DMS153 treated with DMSO at 0.1 percent for 48 hours (cell line): ENCODE measurements around the gene FYTTD1.

Experiments used
- DNase-seq: peaks from one replicate; lab custom pipeline; 2025; ENCODE audit not compliant: unreplicated experiment; lab: John Stamatoyannopoulos, UW

The FYTTD1 gene

DNA sequence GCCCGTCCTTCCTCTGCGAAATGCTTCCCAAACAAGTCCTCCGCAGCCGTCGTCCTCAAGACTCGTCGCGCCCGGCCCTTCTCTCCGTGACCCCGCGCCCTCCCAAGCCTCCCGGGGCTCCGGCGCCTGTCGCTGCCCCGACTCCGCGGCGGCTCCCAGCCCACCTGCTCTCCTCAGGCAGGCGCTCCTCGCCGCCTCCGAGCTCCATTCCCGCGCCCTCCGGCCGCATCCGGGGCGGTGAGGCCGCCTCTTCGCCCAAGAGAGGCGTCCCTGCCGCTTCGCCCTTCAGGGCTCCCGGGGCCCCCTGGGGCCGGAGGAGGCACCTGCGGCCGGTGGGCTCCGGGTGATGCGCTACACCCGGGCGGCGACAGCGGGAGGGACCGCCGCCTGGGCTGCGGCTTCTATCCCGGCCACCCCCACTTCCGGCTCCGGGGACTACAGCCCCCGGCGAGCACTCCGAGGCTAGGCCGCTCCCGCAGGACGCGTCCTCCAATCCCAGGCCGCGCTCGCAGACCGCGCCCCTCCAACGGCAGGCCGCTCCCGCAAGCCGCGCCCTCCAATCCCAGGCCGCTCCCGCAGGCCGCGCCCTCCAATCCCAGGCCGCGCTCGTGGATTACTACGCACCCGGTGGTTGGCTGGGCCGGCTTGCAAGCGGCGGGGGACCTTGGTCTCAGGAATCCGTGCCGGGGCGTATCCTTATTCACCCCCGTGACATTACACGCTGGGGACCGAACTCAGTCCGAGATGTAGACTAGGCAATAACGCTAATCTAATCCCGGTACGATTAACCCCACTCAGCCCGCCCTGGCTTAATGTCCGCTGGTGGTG is 13.0 kb upstream of the FYTTD1 start, which contains the start of gene RUBCN:
Gene RUBCN, minus strand, starts transcription at position 414 of the 828 bp plus-strand sequence. Its CDS starts 185 bp downstream, at position 229.
- peak; percentile 90 for DNase-seq

DNA sequence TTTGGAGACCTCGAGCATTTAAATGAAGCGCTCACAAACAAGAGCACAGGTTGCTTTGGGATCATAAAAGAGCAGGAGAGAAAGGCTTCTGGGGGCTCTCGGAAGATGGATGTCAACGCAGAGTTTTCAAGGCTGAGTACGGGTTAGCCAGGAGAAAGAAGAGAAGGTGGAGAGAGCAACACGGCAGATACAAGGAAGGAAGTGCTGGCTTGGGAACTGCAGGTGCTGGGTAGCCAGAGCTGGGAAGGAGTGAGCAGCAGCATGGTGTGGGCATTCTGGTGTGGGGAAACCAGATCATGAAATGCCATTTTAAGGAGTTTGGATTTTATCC is 12.4 kb upstream of the FYTTD1 start:
- no peak for DNase-seq

DNA sequence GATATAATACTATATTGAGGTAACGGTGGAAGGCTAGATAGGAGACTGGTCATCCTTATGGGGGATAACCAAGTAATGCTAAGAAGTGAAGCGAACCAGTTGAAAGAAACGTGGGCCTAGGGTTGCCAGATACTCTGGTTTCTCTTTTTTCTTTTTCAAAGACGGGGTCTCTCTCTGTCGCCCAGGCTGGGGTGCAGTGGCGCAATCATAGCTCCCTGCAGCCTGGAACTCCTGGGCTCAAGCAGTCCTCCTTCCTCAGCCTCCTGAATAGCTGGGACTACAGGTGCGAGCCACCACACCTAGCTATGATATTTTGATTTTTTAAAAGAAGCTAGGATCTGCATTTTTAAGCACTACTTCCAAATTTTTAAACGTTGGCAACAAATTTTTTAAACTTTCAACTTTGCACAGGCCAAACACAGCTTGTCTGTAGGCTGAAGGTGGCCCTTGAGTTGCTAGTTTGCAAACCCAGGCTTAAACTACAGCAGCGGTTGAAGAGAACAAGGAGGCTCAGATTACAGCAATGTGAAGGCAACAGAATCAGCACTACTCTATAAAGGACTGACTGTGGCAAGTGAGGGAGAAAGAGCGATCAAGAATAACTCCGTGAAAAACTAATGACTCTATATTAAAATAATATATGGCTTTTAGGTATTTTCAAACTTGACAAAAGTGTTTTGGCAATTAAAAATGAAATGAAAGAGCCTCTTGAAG is 11.8 kb upstream of the FYTTD1 start:
- DNase-seq = no peak

DNA sequence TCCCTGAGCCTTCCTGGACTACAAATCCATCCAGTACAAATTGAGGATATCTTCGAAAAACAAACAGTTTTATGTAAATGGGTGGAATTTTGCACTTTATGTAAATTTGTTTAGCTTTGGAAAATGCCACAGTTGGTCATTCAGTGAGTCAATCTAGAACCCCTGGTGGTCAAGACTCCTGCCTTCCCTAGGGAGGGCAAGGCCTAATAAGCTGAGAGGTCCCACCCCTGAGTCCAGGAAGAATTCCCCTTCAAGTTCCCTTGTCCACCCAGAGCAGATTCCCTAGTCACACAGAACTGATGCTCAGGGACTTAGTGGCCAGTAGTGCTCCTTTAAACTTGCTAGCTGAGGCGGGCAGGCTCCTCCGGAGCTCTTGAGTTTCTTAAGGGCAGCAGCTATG is 6.9 kb upstream of the FYTTD1 start:
- no peak for DNase-seq

DNA sequence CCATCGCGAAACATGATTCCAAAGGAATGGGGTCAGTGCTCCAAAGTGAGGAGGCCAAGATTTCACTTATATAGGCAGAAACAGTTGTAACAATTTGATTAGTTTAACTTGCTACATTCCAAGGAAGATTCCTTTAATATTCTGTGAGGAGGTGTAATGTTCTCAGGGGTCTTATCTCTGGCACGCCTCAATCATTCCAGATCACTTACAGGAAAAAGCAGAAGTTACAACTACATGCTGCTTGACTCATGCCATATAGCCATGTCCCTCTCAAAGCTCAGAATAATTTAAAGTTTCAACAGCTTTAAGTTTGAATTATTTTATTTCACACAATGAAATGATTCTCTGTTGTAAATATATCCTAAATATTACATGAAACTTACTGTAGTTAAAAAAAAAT is 3.5 kb upstream of the FYTTD1 start:
- DNase-seq = no peak

DNA sequence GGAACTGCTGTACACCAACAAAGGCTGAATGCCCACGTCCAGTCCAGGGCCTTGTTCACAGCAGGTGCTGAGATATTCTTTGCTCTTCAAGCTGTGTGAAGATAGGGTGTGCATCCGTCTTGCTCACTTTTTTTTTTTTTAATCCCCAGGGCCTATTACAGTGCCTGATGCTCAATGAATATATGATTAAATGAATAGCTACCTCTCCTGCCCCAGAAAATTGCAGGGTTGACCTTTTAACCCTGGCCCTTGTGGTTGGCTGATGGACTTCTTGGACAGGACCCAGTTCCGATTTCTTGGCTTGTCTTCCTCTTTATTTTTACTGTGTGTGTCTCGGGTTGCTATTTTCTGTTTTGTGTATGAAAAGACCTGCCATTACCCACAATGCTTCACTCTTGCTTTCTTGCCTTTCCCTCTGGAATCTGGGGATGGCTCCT is 2.9 kb upstream of the FYTTD1 start:
- DNase-seq = no peak

DNA sequence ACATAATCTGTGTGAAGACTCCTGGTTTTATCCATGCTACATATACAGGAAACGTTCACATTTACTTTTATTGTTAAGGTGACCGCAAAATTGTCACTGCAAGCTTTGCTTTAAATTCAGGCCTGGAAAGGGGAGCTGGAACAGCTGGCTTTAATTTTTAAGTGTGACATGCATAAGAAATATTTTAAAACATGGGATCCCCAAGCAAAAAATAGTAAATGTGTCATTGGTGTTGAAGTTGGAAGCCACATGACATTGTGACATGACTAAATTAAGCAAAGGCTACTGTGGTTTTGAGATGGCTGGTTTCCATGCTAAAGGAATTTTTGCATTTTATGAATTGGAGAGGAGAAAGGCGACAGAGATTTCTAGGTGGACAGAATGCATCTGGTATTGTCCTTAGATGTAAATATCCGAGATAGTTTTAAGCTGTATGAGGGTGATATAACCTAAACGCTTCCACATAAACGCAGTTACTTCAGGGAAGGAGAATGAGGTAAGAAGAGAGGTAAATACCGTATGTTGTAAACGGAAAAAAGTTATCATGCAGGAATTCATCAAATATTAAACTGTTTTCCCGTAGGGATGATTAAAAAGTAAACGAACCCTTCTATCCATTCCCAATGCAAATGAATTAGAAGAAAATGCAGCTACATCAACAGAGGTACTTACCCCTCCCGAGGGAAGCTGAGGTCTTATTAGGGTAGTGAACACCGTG is 927 bp upstream of the FYTTD1 start:
- DNase-seq = no peak

DNA sequence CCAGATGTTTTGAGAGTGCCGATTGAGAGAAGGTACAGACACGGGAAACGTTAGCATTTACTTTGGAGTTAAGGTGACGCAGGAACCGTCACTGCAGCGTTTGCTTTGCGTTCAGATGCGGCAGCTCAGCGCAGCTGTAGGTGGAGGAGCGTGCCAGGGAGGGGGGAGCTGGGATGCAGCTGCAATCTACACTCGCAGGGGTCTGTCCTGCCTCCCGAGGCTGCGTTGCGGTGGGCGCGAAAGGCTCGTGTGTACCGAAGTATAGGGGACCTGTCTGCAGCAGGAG is 425 bp upstream of the FYTTD1 start:
- DNase-seq = peak; percentile 48

DNA sequence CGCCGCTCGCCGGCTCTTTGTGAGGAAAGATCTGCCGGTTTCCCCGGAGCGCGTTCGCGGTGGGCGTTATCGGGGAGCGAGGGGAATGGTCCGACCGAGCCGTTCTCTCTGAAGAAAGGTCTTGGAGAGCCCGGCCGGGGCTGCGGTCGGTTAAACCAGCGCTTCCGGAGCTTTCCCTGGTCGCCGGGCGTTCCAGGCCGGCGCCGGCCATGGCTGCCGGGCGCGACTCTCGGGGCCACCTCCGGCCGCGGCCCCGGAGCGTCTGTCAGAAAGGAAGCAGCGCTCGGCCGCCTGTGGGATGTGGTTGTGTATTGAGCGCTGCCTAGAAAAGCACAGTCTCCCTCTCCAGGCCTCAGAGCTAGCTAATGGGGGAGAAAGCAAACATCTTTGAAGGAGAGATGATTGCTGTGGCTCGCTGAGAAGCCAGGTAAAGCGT is 731 bp downstream of the FYTTD1 start:
- no peak for DNase-seq

DNA sequence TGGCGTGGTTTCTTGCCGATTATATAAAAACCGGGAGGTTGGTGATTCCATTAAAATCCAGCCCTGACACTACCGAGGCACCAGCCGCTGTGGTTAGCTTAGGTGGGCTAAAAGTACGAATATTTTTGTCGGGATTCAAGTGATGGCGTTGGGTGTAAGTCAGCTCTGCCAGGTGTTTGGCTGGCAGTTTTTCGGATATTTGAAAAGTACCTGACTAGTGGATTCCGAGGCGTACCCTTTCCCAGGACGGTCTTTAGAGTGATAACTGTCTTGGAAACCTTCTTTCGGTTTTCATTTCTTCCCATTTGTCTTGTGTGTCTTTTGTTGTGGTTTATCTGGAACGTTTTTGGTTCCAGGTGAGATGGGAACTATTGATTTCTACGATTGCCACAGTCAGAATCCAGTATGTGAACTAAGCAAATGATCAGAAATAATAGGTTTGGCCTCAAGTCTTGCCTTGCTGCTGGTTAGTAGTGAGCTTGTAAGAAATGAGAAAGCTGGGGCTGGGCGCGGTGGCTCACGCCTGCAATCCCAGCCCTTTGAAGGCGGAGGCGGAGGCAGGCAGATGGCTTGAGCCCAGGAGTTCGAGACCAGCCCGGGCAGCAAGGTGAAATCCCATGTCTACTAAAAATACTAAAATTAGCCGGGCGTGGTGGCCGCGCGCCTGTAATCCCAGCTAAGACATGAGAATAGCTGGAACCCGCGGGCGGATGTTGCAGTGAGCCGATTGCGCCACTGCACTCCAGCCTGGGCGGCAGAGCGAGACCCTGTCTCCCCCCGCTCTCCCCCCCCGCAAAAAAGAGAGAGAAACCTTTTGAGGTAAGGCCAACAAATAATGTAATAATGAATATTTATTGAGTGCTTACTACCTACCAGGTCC is 1.4 kb downstream of the FYTTD1 start:
- DNase-seq = no peak

DNA sequence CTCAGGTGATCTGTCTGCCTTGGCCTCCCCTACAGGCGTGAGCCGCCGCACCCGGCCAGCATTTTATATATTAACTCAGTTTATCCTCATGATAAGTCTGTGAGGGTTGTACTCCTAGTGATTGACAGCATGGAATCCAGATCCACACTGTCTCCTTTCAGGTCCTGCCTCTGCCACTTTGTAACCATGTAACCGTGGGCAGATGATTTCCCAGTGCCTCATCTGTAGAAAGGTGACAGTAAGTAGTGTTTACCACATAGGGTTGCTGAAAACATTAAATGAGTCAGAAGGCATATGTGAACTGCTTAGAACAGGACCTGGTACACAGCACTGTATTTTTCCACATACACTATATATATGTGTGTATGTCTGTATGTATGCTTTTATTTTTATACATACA is 2.4 kb downstream of the FYTTD1 start:
- DNase-seq = no peak

DNA sequence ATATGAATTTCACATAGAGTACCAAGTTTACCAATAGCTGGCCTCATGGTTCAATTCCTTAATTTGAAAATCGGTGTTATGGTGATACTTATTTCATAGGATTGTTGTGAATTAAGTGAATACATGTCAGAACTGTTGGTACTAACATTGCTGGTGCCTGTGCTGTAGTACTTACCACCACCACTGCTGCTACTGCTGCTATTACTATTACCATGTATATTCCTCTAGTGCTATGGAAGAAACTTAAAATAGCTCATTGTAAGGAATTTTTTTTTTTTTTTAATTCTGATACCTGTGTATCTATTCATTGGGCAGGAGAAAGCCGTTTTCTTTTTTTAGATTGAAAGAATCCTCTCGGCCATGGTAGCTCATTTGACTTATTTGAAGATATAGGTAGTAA is 3.6 kb downstream of the FYTTD1 start:
- no peak for DNase-seq

DNA sequence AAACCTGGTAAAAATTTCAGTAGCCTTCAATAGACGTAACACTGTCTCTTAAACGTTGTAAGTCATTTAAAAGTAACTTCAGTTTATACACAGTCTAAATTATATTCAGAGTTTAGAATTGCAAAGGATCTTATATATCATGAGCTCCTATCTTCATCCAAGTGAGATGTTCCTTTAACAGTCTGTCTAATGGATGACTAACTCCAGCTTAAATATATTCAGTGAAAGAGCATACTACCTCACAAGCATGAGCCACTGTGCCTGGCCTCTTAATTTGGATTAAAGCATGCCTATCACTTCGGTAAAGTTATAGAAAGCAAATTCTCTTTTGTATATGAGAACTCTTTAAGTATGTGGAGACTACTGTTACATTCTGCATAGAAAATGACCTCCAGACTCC is 7.0 kb downstream of the FYTTD1 start:
- DNase-seq = no peak

DNA sequence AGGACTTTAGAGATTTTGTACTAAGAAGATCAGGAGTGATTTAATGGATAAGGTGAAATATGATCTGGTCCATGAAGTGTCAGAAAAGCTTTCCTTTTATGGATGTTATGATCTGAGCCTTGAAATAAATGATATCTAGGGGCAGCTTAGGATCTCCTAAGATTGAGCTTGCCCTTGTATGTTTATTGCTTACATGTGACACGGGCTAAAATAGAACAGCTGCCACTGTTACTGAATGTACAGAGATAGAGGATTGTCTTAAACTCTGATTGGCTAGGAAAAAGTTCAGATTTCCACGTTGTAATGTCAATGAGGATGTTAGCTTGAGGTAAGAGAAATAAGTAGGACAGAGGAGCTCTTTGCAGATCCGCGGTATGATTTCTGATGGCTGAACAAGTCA is 8.8 kb downstream of the FYTTD1 start:
- DNase-seq = no peak

DNA sequence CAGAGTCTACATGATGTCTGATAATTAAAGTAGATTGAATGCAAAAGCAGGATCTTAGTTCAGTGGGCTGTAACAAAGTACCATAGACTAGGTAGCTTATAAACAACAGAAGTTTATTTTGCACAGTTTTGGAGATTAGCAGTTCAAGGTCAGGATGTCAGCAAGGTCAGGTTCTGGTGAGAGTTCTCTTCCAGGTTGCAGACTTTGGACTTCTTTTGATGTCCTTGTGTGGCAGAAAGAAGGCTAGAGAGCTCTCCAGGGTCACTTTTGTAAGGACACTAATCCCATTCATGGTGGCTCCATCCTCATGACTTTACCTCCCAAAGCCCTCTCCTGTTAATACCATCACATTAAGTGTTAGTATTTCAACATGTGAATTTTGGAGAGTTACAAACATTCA is 12.1 kb downstream of the FYTTD1 start:
- no peak for DNase-seq

DNA sequence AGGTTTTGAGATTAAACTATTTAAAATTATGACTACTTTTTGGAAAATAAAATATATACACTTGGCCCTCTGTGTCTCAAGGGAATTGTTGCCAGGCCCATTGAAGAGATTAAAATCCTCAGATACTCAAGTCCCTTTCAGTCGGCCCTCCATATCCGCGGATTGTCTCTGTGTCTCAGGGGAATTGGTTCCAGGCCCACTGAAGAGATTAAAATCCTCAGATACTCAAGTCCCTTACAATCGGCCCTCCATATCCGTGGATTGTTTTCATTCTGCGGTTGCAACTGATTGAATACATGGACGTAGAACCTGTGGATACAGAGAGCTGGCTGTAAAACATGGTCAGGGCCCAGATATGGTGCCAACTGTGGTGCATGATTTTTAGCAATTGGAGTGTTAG is 25.6 kb downstream of the FYTTD1 start:
- DNase-seq = no peak

DNA sequence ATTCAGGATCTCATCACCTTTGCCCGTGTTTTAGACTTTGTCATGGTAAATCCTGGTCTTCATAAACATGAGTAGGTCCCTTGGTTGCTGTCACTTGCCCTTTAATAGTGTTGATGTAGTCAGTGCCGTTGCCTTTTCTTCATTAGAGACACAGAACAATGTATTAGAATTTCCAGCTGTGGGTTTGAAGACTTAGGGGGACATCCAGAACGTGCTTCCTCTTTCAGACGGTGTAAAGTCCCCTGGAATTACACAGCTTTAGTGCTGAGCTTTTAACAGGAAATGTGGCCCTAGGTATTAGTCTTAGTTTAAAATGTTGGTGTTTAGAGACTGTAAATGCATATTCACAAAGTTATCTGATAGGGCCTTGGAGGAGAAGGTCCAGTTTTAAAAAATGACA is 32.5 kb downstream of the FYTTD1 start:
- no peak for DNase-seq

DNA sequence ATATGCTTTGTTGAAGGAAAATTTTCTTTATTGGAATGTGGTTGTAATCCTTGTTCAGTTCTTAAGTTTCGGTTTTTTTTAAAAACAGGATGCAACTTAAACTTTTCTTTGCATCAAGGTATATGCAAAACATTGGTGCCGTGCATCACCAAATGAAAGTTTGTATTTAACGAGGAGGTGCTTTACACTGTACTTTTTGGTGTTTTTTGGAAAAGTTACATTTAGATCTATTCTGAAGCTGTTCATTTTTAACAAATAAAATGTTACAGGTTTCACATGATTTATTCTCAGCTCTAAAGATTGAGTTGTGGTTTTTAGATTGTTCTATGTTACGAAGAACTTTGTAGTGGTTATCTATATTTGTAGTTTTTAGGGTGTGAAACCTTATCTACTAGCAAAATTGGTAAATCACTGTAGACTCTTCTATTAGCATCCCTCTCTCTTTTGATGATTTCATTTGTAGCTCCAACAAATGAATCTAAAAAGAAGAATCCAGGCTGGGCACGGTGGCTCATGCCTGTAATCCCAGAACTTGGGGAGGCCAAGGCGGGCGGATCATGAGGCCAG is 34.4 kb downstream of the FYTTD1 start:
- no peak for DNase-seq

DNA sequence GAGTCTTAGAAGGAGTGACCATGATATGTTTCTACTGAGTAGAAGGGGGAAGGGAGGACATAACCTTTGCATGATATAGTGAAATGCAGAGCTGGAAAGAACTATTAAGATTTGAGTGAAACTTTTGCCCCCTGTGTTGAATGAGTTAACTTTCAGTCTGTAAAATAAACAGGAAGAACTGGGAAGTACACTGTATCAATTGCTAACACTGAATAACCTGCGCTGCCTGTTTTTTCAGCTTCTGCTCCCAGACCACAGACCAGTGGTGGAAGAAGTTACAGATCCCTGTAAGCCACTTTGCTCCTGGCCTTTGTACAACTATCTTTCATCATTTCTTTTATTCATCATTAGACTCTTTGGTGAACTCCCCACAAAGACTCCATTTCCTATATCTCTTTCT is 37.7 kb downstream of the FYTTD1 start:
- DNase-seq = no peak

DNA sequence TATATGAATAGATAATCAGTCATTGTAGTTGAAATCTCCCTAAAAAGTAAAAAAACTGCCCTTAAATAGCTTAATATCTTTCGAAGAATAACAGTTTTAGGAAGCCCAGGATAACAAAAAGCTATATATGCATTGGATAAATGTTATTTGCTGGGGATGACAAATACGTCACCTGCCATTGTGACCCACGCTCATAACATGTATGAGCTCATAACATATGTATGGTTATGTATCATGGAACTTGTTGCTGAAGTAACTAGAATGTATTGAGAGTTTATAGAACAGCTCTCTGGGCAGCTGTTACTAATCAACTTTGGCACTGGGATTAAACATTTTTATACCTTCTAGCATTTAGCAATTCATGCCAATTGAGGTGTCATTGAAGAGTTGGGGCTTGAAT is 39.6 kb downstream of the FYTTD1 start:
- no peak for DNase-seq

DNA sequence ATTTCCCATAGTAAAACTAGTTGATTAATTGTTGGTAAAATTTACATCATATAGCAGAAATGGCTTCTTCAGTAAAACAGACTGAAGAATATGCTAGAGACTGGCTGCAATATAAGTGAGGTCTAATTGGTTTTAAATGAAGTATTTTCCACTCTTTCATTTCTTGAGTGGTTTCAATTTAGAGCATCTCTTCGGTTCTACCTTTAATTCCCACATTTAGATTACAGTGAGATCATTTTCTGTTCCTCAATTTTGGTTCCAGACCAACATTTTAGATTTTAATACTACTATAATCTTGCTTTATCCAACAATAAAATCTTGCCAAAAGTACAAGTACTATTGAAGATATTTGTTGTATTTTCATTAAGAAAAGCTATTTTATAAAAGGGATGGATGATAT is 40.4 kb downstream of the FYTTD1 start:
- no peak for DNase-seq
